Mammary epithelial cell (primary cell): ENCODE data around the gene SMC1A.

Source experiments
- EZH2 ChIP-seq: IDR thresholded peaks from 2 replicates; pipeline ENCODE4 v1.6.1; 2012; ENCODE audit warnings: low read length, inconsistent platforms, borderline replicate concordance
- TF ChIP-seq, protein P1 (sequence below), 2 donors: IDR thresholded peaks in 1 of 2; conservative IDR thresholded peaks in 1 of 2; 2 replicates each; pipeline ENCODE4 v1.5.1; 2011 to 2012; ENCODE audit warnings: inconsistent platforms in 2 of 2, low read length in 2 of 2, mild to moderate bottlenecking in 2 of 2, control low read depth in 1 of 2, low read depth in 1 of 2; ENCODE audit not compliant: insufficient read depth in 1 of 2; ENCODE audit errors: extremely low read depth in 1 of 2

DNA sequence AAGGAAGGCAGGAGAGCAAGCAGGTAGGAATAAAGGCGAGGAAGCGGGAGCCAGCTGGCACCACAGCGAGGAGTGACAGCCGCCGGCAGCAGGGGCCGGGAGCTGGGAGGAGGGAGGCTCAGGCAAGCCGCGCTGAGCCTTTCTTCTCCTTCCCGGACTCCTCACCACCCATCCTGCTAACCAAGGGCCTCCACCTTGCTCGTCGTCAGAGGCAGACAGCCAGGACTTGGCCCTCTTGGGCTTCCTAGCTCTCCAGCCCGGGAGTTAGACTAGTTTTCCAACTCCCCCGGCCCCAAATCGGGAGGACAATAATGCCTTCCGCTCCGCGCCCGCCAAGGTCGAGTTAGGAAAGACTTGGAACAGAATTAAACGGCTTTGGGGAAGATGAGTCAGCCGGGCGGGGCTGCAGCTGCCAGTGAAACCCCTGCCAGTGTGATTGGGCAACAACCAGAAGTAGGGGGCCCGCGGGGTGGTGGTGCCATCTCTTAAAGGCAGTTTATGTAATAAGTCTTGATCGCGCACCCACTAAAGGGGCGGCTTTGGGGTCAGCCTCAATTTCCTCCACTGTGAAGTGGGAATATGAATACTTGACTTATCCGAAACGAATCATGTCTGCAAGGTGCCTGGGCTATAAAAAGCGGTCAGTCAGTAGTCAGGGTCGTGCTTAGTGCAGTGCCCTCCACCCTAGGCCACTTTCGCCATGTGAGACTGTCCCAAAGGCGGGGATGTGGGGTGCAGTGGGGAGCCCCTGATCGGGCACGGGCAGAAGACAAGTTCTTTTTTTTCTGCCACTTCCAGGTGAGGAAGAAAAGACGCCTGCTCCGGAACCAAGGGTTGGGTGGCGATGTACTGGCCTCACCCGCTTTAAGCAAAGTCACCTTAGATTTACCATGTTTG, 18.4 kb upstream of the SMC1A start:
- TF ChIP-seq, protein P1, sequence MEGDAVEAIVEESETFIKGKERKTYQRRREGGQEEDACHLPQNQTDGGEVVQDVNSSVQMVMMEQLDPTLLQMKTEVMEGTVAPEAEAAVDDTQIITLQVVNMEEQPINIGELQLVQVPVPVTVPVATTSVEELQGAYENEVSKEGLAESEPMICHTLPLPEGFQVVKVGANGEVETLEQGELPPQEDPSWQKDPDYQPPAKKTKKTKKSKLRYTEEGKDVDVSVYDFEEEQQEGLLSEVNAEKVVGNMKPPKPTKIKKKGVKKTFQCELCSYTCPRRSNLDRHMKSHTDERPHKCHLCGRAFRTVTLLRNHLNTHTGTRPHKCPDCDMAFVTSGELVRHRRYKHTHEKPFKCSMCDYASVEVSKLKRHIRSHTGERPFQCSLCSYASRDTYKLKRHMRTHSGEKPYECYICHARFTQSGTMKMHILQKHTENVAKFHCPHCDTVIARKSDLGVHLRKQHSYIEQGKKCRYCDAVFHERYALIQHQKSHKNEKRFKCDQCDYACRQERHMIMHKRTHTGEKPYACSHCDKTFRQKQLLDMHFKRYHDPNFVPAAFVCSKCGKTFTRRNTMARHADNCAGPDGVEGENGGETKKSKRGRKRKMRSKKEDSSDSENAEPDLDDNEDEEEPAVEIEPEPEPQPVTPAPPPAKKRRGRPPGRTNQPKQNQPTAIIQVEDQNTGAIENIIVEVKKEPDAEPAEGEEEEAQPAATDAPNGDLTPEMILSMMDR (conservative IDR thresholded peaks at IDR 0.05 in 1 of 2, IDR thresholded peaks at IDR 0.05 in 1 of 2; ENCODE audit: extremely low read depth in 1 of 2, insufficient read depth in 1 of 2, low read depth in 1 of 2, low read length in 2 of 2): no peak
- no peak for TF ChIP-seq EZH2
